Measurements from ENCODE around the gene GNG14. TPM values are rescaled to one million over a fixed set of nuclear protein-coding genes. Genes with fewer than 3 reads are reported as not detected.

GNG14 gene
- total and polyA plus RNA-seq, 10 of the 15 experiments (the other 5 are each of a cell fraction or from before 2014, with no cell fraction given), result not detected

DNA sequence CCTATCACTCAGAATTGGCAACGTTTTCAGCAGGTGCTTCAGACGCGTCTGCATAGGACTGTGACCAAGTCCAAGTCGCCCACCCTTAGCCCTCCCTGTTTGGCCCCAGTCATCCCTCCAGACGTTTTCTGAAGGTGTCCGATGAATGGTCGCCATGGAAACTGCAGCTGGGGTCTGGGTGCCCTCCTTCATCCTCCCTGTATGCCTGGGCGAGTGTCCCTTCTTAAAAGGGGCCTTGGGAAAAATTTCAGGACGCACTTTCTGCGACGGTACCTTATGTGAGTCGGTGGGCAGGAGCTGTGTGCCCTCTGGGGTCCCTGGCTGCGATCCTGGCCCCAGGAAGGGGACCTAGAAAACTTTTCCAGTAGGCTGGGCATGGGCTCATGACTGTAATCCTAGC lies 46.3 kb upstream of the GNG14 start (continued):
- TF ChIP-seq, protein P1, sequence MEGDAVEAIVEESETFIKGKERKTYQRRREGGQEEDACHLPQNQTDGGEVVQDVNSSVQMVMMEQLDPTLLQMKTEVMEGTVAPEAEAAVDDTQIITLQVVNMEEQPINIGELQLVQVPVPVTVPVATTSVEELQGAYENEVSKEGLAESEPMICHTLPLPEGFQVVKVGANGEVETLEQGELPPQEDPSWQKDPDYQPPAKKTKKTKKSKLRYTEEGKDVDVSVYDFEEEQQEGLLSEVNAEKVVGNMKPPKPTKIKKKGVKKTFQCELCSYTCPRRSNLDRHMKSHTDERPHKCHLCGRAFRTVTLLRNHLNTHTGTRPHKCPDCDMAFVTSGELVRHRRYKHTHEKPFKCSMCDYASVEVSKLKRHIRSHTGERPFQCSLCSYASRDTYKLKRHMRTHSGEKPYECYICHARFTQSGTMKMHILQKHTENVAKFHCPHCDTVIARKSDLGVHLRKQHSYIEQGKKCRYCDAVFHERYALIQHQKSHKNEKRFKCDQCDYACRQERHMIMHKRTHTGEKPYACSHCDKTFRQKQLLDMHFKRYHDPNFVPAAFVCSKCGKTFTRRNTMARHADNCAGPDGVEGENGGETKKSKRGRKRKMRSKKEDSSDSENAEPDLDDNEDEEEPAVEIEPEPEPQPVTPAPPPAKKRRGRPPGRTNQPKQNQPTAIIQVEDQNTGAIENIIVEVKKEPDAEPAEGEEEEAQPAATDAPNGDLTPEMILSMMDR (IDR thresholded peaks at IDR 0.05 in 2 of 3, conservative IDR thresholded peaks at IDR 0.05 in 1 of 3; ENCODE audit: control insufficient read depth in 2 of 3, extremely low read depth in 1 of 3, insufficient read depth in 1 of 3, low read depth in 3 of 3, low read length in 3 of 3), result no peak

DNA sequence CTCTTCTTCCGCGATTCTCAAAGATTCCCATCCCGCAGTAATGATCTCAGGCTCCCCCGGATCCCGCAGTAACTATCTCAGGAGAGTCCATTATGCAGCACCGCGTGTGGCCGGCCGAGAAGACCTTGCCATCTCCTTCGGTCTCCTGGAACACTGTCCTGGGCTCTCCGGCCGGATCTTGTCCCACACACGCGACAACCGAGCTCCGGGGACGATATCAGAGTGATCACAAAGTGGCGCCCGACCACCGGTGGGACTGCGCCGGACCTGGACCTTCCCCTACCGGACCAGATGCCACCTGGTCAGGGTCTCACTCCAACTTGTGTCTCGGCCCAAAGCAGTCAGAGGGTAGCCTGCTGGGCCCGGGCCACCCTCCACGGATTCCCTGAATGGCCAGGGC lies 45.3 kb upstream of the GNG14 start:
- ChIA-PET SMC1A (ENCODE audit: uncharacterized antibody, unreplicated experiment) (no interaction called here), POLR2A (no interaction called here), RAD21 (ENCODE audit: unreplicated experiment) (no interaction called here), CTCF (no interaction called here)
- peaks cover 0 to 5% of the 10 kb centered on the region in 2 experiments; a peak in 1 of 4 replicates for H3K36me3 ChIP-seq (ENCODE audit: control insufficient read depth in 2 of 2, insufficient read depth in 2 of 2, low read length in 1 of 2)
- in situ Hi-C loops (cut with MboI) (no loop called here), intact Hi-C loops (cut with micrococcal nuclease; ENCODE audit: unreplicated experiment) (no loop called here)
- no peak overlapping the region for H3K4me2 ChIP-seq (ENCODE audit: control insufficient read depth, insufficient read depth)
- no peak overlapping the region for H2AFZ ChIP-seq (ENCODE audit: control insufficient read depth, low read depth, low read length)
- H3K27me3 ChIP-seq (replicated peaks in 1 of 2; ENCODE audit: control insufficient read depth in 2 of 2, insufficient read depth in 2 of 2, low read length in 1 of 2), result no peaks in the 10 kb centered on the region
- H3K9me3 ChIP-seq (replicated peaks; ENCODE audit: control insufficient read depth, insufficient read depth, low read length), result no peaks in the 10 kb centered on the region
- 0 out of 2 replicates have a peak, but pooled peaks cover 5% of the 10 kb centered on the region for H3K4me1 ChIP-seq (ENCODE audit: control insufficient read depth, insufficient read depth, low read length)
- H3K4me3 ChIP-seq, result no peak overlapping the region
- no peak for DNase-seq (ENCODE audit: low read depth, low spot score)
- no TSS peak for BruUV-seq (replicated peaks)
- FAIRE-seq, result no peak
- ATAC-seq, result no peak
- H3K79me2 ChIP-seq (ENCODE audit: control insufficient read depth, insufficient read depth, low read length), result no peaks in the 10 kb centered on the region
- no peaks in the 10 kb centered on the region for H4K20me1 ChIP-seq (ENCODE audit: control insufficient read depth, insufficient read depth)
- WGBS (ENCODE audit: insufficient coverage, insufficient replicate concordance, low lambda C conversion rate, missing lambda C conversion rate), result 95% methylated on average over 26 of the region's 26 CpGs
- no peak overlapping the region for H3K9ac ChIP-seq (ENCODE audit: control insufficient read depth, insufficient read depth, low read length)
- no peak overlapping the region for H3K27ac ChIP-seq (ENCODE audit: control insufficient read depth, insufficient read depth)
- TF ChIP-seq, protein P2, sequence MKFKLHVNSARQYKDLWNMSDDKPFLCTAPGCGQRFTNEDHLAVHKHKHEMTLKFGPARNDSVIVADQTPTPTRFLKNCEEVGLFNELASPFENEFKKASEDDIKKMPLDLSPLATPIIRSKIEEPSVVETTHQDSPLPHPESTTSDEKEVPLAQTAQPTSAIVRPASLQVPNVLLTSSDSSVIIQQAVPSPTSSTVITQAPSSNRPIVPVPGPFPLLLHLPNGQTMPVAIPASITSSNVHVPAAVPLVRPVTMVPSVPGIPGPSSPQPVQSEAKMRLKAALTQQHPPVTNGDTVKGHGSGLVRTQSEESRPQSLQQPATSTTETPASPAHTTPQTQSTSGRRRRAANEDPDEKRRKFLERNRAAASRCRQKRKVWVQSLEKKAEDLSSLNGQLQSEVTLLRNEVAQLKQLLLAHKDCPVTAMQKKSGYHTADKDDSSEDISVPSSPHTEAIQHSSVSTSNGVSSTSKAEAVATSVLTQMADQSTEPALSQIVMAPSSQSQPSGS (IDR thresholded peaks at IDR 0.05; ENCODE audit: low read length), result no peak
- TF ChIP-seq, protein P3, sequence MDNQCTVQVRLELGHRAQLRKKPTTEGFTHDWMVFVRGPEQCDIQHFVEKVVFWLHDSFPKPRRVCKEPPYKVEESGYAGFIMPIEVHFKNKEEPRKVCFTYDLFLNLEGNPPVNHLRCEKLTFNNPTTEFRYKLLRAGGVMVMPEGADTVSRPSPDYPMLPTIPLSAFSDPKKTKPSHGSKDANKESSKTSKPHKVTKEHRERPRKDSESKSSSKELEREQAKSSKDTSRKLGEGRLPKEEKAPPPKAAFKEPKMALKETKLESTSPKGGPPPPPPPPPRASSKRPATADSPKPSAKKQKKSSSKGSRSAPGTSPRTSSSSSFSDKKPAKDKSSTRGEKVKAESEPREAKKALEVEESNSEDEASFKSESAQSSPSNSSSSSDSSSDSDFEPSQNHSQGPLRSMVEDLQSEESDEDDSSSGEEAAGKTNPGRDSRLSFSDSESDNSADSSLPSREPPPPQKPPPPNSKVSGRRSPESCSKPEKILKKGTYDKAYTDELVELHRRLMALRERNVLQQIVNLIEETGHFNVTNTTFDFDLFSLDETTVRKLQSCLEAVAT (IDR thresholded peaks at IDR 0.05), result no peak
- TF ChIP-seq HDAC2 (IDR thresholded peaks at IDR 0.05) (no peak), SMAD1 (IDR thresholded peaks at IDR 0.05; ENCODE audit: low read depth, partially characterized antibody) (no peak), HCFC1 (IDR thresholded peaks at IDR 0.05; ENCODE audit: low read length) (no peak), IKZF2 (IDR thresholded peaks at IDR 0.05) (no peak), MXI1 (IDR thresholded peaks at IDR 0.05; ENCODE audit: low read depth, low read length) (no peak)
- TF ChIP-seq, protein P4, sequence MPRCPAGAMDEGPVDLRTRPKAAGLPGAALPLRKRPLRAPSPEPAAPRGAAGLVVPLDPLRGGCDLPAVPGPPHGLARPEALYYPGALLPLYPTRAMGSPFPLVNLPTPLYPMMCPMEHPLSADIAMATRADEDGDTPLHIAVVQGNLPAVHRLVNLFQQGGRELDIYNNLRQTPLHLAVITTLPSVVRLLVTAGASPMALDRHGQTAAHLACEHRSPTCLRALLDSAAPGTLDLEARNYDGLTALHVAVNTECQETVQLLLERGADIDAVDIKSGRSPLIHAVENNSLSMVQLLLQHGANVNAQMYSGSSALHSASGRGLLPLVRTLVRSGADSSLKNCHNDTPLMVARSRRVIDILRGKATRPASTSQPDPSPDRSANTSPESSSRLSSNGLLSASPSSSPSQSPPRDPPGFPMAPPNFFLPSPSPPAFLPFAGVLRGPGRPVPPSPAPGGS (IDR thresholded peaks at IDR 0.05; ENCODE audit: borderline replicate concordance, insufficient read depth, low read depth, low read length, poor library complexity, severe bottlenecking), result no peak
- TF ChIP-seq, protein P5, sequence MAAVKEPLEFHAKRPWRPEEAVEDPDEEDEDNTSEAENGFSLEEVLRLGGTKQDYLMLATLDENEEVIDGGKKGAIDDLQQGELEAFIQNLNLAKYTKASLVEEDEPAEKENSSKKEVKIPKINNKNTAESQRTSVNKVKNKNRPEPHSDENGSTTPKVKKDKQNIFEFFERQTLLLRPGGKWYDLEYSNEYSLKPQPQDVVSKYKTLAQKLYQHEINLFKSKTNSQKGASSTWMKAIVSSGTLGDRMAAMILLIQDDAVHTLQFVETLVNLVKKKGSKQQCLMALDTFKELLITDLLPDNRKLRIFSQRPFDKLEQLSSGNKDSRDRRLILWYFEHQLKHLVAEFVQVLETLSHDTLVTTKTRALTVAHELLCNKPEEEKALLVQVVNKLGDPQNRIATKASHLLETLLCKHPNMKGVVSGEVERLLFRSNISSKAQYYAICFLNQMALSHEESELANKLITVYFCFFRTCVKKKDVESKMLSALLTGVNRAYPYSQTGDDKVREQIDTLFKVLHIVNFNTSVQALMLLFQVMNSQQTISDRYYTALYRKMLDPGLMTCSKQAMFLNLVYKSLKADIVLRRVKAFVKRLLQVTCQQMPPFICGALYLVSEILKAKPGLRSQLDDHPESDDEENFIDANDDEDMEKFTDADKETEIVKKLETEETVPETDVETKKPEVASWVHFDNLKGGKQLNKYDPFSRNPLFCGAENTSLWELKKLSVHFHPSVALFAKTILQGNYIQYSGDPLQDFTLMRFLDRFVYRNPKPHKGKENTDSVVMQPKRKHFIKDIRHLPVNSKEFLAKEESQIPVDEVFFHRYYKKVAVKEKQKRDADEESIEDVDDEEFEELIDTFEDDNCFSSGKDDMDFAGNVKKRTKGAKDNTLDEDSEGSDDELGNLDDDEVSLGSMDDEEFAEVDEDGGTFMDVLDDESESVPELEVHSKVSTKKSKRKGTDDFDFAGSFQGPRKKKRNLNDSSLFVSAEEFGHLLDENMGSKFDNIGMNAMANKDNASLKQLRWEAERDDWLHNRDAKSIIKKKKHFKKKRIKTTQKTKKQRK (IDR thresholded peaks at IDR 0.05; ENCODE audit: low read depth, low read length), result no peak
- TF ChIP-seq, protein P6, sequence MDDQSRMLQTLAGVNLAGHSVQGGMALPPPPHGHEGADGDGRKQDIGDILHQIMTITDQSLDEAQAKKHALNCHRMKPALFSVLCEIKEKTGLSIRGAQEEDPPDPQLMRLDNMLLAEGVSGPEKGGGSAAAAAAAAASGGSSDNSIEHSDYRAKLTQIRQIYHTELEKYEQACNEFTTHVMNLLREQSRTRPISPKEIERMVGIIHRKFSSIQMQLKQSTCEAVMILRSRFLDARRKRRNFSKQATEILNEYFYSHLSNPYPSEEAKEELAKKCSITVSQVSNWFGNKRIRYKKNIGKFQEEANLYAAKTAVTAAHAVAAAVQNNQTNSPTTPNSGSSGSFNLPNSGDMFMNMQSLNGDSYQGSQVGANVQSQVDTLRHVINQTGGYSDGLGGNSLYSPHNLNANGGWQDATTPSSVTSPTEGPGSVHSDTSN (IDR thresholded peaks at IDR 0.05; ENCODE audit: insufficient replicate concordance, low read depth, low read length), result no peak
